Mononuclear cell (primary cell): ENCODE data around the gene USP32. TPM values are rescaled to one million over a fixed set of nuclear protein-coding genes. Genes with fewer than 3 reads are reported as not detected.

Source experiments
- H3K27me3 ChIP-seq: 2 replicates; pipeline ENCODE4 v1.6.0; 2011; ENCODE audit warnings: low read length, control low read depth; ENCODE audit not compliant: insufficient read depth
- H3K4me1 ChIP-seq: 2 replicates; pipeline ENCODE4 v1.5.1; 2011; ENCODE audit warnings: mild to moderate bottlenecking, low read length, control low read depth; ENCODE audit not compliant: insufficient read depth
- H3K4me3 ChIP-seq: 2 replicates; pipeline ENCODE4 v1.5.1; 2011; ENCODE audit warnings: mild to moderate bottlenecking, low read length, moderate library complexity
- H3K9me3 ChIP-seq: 2 replicates; pipeline ENCODE4 v1.5.1; 2011; ENCODE audit warnings: low read depth, mild to moderate bottlenecking, control low read depth, low read length
- total RNA-seq: library from RNA; depleted of rRNA; stranded (reverse); fragments of >200 nt; gene quantifications from one replicate; pipeline ENCODE4 v1.2.3, GENCODE V29; 2012

Gene USP32
- total RNA-seq, 1 donor, result 35.8 TPM

DNA sequence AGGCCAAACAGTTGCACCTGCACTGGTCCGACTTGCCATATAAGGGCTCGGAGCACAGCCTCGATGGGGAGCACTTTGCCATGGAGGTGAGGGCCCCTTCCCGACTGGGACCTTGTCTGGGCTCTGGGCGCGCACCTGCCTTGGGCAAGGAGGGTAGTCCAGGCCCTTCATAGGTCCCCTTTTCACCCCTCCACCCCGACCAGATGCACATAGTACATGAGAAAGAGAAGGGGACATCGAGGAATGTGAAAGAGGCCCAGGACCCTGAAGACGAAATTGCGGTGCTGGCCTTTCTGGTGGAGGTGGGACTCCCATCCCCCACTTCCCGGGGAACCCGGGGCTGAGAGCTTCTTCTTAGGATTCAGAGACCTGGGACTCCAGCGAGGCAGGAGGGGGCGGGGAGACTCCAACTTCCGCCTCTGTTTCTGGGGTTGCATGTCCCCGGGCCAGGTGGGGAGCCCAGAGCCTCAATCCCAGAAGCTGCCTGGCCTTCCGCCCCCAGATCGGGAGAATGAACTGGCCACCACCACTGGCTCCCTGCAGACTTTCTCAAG is 234.4 kb downstream of the USP32 start:
- H3K4me3 ChIP-seq, result no peak overlapping the region
- peaks cover 7% of the 10 kb centered on the region for H3K4me1 ChIP-seq
- H3K9me3 ChIP-seq, result no peaks in the 10 kb centered on the region
- H3K27me3 ChIP-seq, result peaks cover under 1% of the 10 kb centered on the region

GRCh38 chr17:60156746-60157145 is 235.2 kb downstream of the USP32 start:
- Histone ChIP-seq H3K9me3 (no peaks in the 10 kb centered on the region), H3K4me3 (no peak overlapping the region), H3K27me3 (peaks cover 9% of the 10 kb centered on the region)

DNA sequence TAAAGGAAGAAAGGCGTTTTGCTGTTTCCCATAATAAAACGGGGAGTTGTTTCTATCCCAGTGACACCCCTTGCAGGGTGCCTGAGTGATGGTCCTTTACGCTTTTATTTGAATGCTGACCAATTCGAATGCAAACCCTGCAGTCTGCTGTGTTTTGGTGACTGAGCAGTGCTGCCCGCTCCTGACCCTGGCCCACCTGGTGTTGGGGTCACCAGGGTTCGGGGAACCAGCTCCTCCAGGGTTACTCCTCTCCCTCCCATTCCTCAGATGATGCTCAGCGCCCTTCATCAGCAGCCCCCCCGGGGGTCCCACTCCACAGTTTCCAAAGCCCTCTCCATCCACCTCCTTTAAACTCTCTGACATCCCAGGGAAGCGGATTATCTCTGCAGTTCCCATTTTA is 236.1 kb downstream of the USP32 start:
- H3K27me3 ChIP-seq, result peaks cover 17% of the 10 kb centered on the region
- no peak overlapping the region for H3K4me3 ChIP-seq
- no peaks in the 10 kb centered on the region for H3K9me3 ChIP-seq
- peaks cover 11% of the 10 kb centered on the region for H3K4me1 ChIP-seq

More at GRCh38 chr17:60156746-60157145, 235.2 kb downstream of the USP32 start:
- H3K4me1 ChIP-seq, result peaks cover 3% of the 10 kb centered on the region

GRCh38 chr17:60155427-60155814 is 236.5 kb downstream of the USP32 start:
- peaks cover 15% of the 10 kb centered on the region for H3K4me1 ChIP-seq
- no peaks in the 10 kb centered on the region for H3K9me3 ChIP-seq
- no peak overlapping the region for H3K4me3 ChIP-seq
- peaks cover 20% of the 10 kb centered on the region for H3K27me3 ChIP-seq

DNA sequence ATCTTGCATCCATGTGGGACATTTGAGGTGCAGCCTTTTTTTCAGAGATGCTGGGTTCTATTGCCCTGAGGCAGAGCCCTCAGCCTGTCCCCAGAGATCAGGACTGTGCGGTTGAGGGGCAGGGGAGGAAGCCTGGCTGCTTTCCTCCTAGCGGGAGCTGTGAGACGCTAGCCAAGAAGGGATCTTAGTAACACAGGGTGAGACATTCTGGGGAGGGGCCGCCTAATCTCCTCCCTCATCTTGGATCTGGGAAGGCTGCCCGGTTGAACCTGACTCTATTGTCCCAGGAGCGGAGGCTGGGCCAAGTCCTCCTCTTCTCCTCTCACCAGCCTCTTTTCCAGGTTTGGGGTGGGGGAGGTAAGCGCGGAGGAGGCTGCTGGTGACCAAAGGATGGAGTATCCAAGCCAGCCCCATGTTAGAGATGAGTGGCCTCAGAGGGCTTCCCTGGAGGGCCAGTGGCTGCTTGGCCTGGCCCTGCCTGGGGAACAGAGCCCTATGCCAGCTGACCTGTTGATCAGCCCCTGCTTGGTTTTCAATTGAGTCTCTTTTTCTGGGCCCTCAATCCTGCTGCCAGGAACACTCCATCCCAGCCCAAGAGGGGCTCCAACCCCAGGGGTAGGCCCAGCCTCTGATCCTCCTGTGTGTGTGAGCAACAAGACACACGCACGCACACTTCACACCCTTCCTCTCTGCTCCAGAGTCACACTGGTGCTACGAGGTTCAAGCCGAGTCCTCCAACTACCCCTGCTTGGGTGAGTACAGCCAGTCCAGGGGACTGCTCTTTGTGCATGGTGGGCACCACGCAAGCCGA is 237.1 kb downstream of the USP32 start:
- peaks cover 21% of the 10 kb centered on the region for H3K4me1 ChIP-seq
- no peak overlapping the region for H3K4me3 ChIP-seq
- H3K27me3 ChIP-seq, result peaks cover 25% of the 10 kb centered on the region

DNA sequence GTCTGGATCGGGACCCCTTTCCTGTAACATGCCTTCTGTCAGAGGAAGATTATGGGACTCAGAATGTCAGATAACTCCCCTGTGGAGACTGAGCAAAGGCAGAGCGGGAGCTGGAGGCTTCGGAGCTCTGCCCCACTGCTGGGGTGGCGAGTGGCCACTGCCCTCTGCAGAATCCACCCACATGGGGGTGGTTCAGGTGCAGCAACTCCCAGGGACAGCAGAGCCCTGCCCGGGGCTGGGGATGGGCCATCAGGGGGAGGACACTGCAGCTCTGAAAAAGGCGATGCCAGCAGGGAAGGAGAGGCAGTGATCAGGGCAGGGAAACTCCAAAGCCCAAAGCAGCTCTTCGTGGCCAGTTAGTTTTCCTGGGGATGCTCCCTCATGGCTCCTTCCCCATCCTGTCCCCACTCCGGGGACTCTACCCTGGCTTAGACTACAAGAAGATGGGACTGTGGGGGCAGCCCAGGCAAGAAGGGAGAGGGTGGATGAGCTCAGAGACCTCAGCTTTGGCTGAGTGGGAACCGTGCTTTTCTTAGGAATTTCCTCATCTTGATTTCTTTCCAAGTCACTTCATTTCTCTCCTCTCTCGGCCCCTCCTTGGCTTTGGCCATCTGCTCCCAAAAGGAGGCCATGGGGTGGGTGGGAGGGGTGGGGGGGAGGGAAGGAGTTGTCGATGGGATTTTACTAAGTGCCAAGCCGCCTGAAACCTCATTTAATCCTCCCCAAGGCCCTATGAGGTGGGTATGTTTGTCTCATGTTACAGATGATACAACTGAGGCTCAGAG is 238.1 kb downstream of the USP32 start:
- peaks cover 29% of the 10 kb centered on the region for H3K4me1 ChIP-seq
- peaks cover 35% of the 10 kb centered on the region for H3K27me3 ChIP-seq
- H3K4me3 ChIP-seq, result no peak overlapping the region
- no peaks in the 10 kb centered on the region for H3K9me3 ChIP-seq

More for the DNA sequence above, 237.1 kb downstream of the USP32 start:
- no peaks in the 10 kb centered on the region for H3K9me3 ChIP-seq

DNA sequence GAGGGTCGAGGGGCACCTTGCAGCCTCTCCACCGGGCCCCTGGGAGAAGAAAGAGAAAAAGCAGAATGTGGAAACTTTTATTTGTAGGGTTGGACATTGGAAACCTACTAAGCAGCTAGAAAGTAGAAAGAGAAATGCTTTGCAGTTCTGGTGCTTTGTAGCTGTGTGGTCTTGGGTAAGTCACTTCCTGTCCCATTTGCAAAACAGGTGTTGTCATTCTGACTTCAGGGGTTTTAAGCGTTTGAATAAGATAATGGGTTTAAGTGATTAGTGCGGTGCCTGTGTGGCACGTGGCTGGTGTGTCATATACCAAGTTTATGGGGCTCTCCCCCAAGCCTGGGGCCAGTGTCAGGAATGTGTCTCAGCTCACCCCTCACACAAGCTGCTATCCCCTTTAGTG is 240.6 kb downstream of the USP32 start:
- H3K4me3 ChIP-seq, result peak overlapping the region; percentile 17
- peaks cover 46% of the 10 kb centered on the region for H3K27me3 ChIP-seq
- H3K4me1 ChIP-seq, result peaks cover 29% of the 10 kb centered on the region
- no peaks in the 10 kb centered on the region for H3K9me3 ChIP-seq

DNA sequence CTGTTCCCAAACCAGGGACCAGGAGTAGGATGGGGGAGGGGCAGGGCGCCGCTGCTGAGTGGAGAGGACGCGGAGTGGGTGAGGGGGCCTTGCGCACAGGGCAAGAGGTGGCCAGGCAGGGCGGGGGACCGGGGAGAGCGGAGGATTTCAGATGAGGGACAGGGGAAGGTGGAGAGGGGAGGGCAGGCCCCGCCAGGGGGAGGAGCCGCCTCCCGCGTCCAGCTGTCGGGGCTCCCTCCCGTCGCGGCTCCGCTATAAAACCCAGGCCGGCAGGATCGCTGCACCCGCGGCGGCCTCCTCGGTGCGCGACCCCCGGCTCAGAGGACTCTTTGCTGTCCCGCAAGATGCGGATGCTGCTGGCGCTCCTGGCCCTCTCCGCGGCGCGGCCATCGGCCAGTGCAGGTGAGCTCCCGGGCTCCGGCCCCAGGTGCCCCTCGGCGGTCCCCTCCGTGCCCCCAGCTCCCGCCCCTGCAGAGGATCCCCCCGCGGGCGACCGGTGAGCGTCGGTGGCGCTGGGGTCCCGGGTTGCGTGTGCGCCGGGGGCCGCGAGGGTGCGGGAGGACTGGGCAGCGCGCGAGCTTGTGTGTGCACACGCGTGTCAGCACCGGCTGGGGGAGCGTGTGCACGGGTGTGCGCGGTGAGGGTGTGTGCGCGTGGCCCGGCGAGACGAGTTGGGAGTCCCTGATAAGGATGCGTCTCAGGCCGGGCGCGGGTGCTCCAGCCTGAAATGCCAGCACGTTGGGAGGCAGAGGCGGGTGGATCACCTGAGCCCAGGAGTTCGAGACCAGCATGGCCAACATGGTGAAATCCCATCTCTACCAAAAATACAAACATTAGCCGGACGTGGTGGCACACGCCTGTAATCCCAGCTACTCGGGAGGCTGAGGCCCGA is 242.0 kb downstream of the USP32 start, which contains the start of gene CA4:
Gene CA4 (plus strand): TSS at position 283 of the 892 bp plus-strand sequence. CDS start 62 bp downstream, at position 345.
- no peaks in the 10 kb centered on the region for H3K9me3 ChIP-seq
- peaks cover 29% of the 10 kb centered on the region for H3K4me1 ChIP-seq
- peaks cover 52% of the 10 kb centered on the region for H3K27me3 ChIP-seq

GRCh38 chr17:60148373-60148772 is 243.6 kb downstream of the USP32 start:
- Histone ChIP-seq H3K4me1 (peaks cover 32% of the 10 kb centered on the region), H3K27me3 (peaks cover 52% of the 10 kb centered on the region), H3K4me3 (no peak overlapping the region), H3K9me3 (no peaks in the 10 kb centered on the region)

More for the DNA sequence above, 242.0 kb downstream of the USP32 start, which contains the start of gene CA4:
- peak within 1 kb of the TSS; percentile 17 for H3K4me3 ChIP-seq

GRCh38 chr17:60147553-60148223 is 244.2 kb downstream of the USP32 start:
- H3K4me1 ChIP-seq, result peaks cover 39% of the 10 kb centered on the region
- no peak overlapping the region for H3K4me3 ChIP-seq
- H3K9me3 ChIP-seq, result no peaks in the 10 kb centered on the region
- peaks cover 53% of the 10 kb centered on the region for H3K27me3 ChIP-seq

- Histone ChIP-seq H3K27me3 (peaks cover 54% of the 10 kb centered on the region), H3K4me1 (peaks cover 46% of the 10 kb centered on the region), H3K4me3 (no peak overlapping the region), H3K9me3 (no peaks in the 10 kb centered on the region)
Observed at GRCh38 chr17:60146206-60146605, 245.7 kb downstream of the USP32 start.

DNA sequence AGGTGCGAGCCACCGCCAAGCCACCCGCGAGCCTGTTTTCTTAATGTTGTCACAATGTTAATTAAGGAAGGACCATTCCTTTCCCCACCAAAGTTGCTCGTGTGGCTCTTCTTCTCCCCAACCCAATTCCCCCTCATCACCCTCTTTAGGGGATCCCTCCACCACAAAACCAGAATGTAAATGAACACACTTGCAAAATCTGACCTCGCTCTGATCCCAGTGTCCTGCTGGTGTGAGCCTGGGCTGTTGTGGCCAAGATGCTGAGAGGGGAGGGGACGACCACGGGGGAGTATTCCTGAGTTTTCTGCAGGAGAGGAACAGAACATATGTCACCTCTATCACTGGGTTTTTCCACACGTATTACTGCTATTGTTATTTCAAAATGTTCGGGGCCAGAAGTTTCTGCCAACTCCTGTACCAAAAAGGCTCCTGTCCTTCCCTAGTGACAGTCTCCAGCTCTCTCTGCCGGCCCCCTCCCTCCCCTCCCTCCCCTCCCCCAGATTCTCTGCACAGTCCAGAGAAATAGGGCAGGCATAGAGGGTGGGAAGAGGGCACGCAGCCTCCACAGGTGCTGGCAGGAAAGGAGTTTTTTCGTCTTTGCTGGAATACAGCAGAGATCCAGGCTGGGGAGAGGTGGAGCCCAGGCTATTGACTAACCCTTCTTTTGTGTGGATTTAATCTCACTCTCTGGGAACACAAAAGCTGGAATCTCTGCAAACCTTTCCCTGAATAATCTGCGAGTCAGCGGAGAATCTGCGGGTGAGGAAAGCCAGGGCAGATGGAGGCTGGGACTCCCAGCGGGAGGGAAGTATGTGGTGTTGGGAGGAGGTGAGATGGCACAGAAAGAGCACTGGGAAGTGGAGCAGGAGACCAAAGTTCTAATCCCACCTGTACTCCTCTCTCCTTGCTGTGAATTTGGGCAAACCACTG is 246.7 kb downstream of the USP32 start:
- H3K27me3 ChIP-seq, result peaks cover 56% of the 10 kb centered on the region
- H3K9me3 ChIP-seq, result no peaks in the 10 kb centered on the region
- no peak overlapping the region for H3K4me3 ChIP-seq
- H3K4me1 ChIP-seq, result peaks cover 40% of the 10 kb centered on the region

DNA sequence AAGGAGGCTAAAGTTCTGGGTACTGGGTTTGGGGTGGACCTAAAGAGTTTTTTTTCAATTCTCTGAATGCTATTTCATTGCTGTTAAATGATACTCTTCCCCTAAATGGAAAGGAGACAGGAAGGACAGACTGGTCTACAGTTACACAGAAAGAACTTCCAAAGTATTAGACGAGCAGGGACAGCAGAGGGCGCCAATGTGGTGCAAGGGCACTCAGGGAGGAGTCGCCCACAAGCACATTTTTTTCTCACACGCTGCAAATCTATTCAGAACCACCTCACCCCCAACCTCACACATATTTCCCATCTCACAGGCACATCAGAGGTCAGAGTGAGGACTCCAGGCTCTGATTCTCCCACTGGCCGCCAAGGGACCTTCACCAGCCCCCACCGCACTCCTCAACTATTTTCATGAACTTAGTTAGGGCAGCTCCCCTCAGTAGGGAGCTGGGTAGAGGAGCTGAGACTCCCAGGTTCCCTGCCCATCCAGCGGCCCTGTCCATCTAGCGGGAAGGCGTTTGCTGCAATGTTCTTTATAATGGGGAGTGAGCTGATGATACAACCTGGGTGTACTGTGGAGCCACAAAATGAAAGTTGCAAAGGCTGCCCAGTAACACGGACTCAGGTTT is 248.9 kb downstream of the USP32 start:
- Histone ChIP-seq H3K27me3 (peaks cover 56% of the 10 kb centered on the region), H3K9me3 (no peaks in the 10 kb centered on the region), H3K4me1 (peaks cover 37% of the 10 kb centered on the region), H3K4me3 (no peak overlapping the region)
